Measurements from ENCODE around the gene OR9K2.
"Not testable (repeated sequence)": the region's sequence is repeated elsewhere in the genome, so short reads cannot be mapped to it uniquely, and the experiment has no call there.

OR9K2 gene

DNA sequence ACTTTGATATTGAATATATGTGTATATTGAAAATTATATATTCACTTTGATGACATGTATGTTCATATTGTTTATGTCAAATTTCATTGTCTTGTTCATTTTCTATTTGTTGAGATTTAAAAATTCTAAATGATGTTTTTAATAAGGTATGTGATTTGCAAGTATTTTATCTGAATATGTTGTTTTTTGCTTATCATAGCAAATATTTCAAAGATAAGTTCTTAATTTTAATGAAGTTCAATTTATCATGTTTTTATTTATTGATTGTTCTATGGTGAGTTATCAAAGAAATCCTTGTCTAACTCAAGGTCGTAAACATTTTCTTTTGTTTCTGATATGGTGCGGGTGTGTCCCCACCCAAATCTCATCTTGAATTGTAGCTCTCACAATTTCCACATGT, 45.2 kb downstream of the OR9K2 start:
- no peaks in the 10 kb centered on the region for H3K79me1 ChIP-seq (ENCODE audit: low read depth, low read length)
- H3K27me3 ChIP-seq (ENCODE audit: control insufficient read depth in 3 of 3, insufficient read depth in 3 of 3, low read depth in 1 of 3, low read length in 3 of 3) = no peaks in the 10 kb centered on the region
- no peak overlapping the region for H3K4ac ChIP-seq (ENCODE audit: low read length)
- no peak overlapping the region for H3K4me3 ChIP-seq (ENCODE audit: low read length in 2 of 2)
- no peaks in the 10 kb centered on the region for H3K4me1 ChIP-seq (ENCODE audit: control insufficient read depth in 2 of 2, insufficient read depth in 1 of 2, low read depth in 1 of 2, low read length in 2 of 2)
- no peak overlapping the region for H2AK5ac ChIP-seq (ENCODE audit: low read depth, low read length)
- no peak overlapping the region for H4K8ac ChIP-seq (ENCODE audit: low read depth, low read length)
- no peak overlapping the region for H2BK15ac ChIP-seq (ENCODE audit: low read length)
- no peak overlapping the region for H3K14ac ChIP-seq (ENCODE audit: low read length)
- H4K91ac ChIP-seq (ENCODE audit: low read depth, low read length, poor library complexity) = no peak overlapping the region
- no peak overlapping the region for H2AFZ ChIP-seq (ENCODE audit: low read length)
- H2BK12ac ChIP-seq (ENCODE audit: low read length) = no peak overlapping the region
- H3K9ac ChIP-seq (ENCODE audit: low read depth, low read length, poor library complexity) = no peak overlapping the region
- H3K27ac ChIP-seq (replicated peaks; ENCODE audit: low read length) = no peak overlapping the region
- DNase-seq (ENCODE audit: low spot score) = no peak
- H2BK120ac ChIP-seq (ENCODE audit: low read depth, low read length) = no peak overlapping the region
- H3K23ac ChIP-seq (ENCODE audit: low read depth, low read length, poor library complexity) = no peak overlapping the region
- no peak overlapping the region for H2BK5ac ChIP-seq (ENCODE audit: low read length)
- no CpG with 5 or more reads among the region's 2 CpGs for WGBS, 2 donors (ENCODE audit: extremely low coverage in 2 of 2, insufficient read length in 2 of 2, insufficient replicate concordance in 1 of 2)
- no peaks in the 10 kb centered on the region for H3K36me3 ChIP-seq (replicated peaks in 1 of 2; ENCODE audit: control insufficient read depth in 2 of 2, insufficient read depth in 2 of 2, low read length in 2 of 2)
- H3K18ac ChIP-seq (ENCODE audit: low read length) = no peak overlapping the region
- H3K4me2 ChIP-seq (ENCODE audit: insufficient read depth, low read length, poor library complexity, severe bottlenecking) = no peak overlapping the region
- H3K9me3 ChIP-seq (replicated peaks in 1 of 2; ENCODE audit: control insufficient read depth in 2 of 2, insufficient read depth in 1 of 2, low read depth in 1 of 2, low read length in 2 of 2) = no peaks in the 10 kb centered on the region

GRCh38 chr12:55171846-55172245, 45.6 kb downstream of the OR9K2 start:
- not testable (repeated sequence) for H2BK120ac ChIP-seq (ENCODE audit: low read depth, low read length); H4K8ac ChIP-seq (ENCODE audit: low read depth, low read length); H3K18ac ChIP-seq (ENCODE audit: low read length); H3K9me3 ChIP-seq (replicated peaks in 1 of 2; ENCODE audit: control insufficient read depth in 2 of 2, insufficient read depth in 1 of 2, low read depth in 1 of 2, low read length in 2 of 2); H3K4me1 ChIP-seq (ENCODE audit: control insufficient read depth in 2 of 2, insufficient read depth in 1 of 2, low read depth in 1 of 2, low read length in 2 of 2); H2AK5ac ChIP-seq (ENCODE audit: low read depth, low read length); H3K4me3 ChIP-seq (ENCODE audit: low read length in 2 of 2); H3K36me3 ChIP-seq (replicated peaks in 1 of 2; ENCODE audit: control insufficient read depth in 2 of 2, insufficient read depth in 2 of 2, low read length in 2 of 2); H2BK15ac ChIP-seq (ENCODE audit: low read length); H3K27ac ChIP-seq (replicated peaks; ENCODE audit: low read length); H2BK5ac ChIP-seq (ENCODE audit: low read length); H3K23ac ChIP-seq (ENCODE audit: low read depth, low read length, poor library complexity); H3K14ac ChIP-seq (ENCODE audit: low read length); H3K4me2 ChIP-seq (ENCODE audit: insufficient read depth, low read length, poor library complexity, severe bottlenecking); H3K27me3 ChIP-seq (ENCODE audit: control insufficient read depth in 3 of 3, insufficient read depth in 3 of 3, low read depth in 1 of 3, low read length in 3 of 3); H3K9ac ChIP-seq (ENCODE audit: low read depth, low read length, poor library complexity); H4K91ac ChIP-seq (ENCODE audit: low read depth, low read length, poor library complexity); DNase-seq (ENCODE audit: low spot score); H3K4ac ChIP-seq (ENCODE audit: low read length); H3K79me1 ChIP-seq (ENCODE audit: low read depth, low read length); H2AFZ ChIP-seq (ENCODE audit: low read length); H2BK12ac ChIP-seq (ENCODE audit: low read length)
- no CpG with 5 or more reads among the region's 2 CpGs for WGBS, 2 donors (ENCODE audit: extremely low coverage in 2 of 2, insufficient read length in 2 of 2, insufficient replicate concordance in 1 of 2)

DNA sequence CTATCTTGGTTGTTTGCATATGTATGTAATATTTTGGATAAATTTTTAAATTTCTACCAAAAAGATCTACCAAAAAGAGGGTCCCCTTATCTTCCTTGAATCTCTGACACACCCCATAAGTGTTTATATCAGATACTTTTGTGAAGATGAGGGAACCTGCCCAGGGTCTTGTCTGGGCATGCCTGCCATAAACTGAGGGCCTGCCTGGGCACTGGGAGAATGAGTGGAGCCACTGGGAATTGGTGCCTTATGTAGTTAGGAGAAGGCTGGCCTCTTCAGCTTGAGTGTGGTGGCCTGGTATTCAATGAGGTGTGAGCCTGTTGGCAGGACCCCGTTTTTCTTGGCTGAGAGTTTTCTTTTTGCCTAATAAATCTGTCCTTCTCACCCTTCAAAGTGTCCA, 46.5 kb downstream of the OR9K2 start:
- Histone ChIP-seq H4K91ac (ENCODE audit: low read depth, low read length, poor library complexity) (no peak overlapping the region), H3K27ac (replicated peaks; ENCODE audit: low read length) (no peak overlapping the region), H2BK5ac (ENCODE audit: low read length) (no peak overlapping the region), H3K9me3 (replicated peaks in 1 of 2; ENCODE audit: control insufficient read depth in 2 of 2, insufficient read depth in 1 of 2, low read depth in 1 of 2, low read length in 2 of 2) (no peaks in the 10 kb centered on the region), H3K4ac (ENCODE audit: low read length) (no peak overlapping the region), H2AK5ac (ENCODE audit: low read depth, low read length) (no peak overlapping the region), H3K9ac (ENCODE audit: low read depth, low read length, poor library complexity) (no peak overlapping the region), H3K18ac (ENCODE audit: low read length) (no peak overlapping the region), H2BK120ac (ENCODE audit: low read depth, low read length) (no peak overlapping the region), H4K8ac (ENCODE audit: low read depth, low read length) (no peak overlapping the region), H2AFZ (ENCODE audit: low read length) (peak overlapping the region; percentile 23), H3K36me3 (replicated peaks in 1 of 2; ENCODE audit: control insufficient read depth in 2 of 2, insufficient read depth in 2 of 2, low read length in 2 of 2) (no peaks in the 10 kb centered on the region), H3K23ac (ENCODE audit: low read depth, low read length, poor library complexity) (no peak overlapping the region), H2BK15ac (ENCODE audit: low read length) (no peak overlapping the region), H3K4me3 (ENCODE audit: low read length in 2 of 2) (no peak overlapping the region), H3K4me2 (ENCODE audit: insufficient read depth, low read length, poor library complexity, severe bottlenecking) (no peak overlapping the region), H3K27me3 (ENCODE audit: control insufficient read depth in 3 of 3, insufficient read depth in 3 of 3, low read depth in 1 of 3, low read length in 3 of 3) (no peaks in the 10 kb centered on the region), H3K79me1 (ENCODE audit: low read depth, low read length) (no peaks in the 10 kb centered on the region), H3K4me1 (ENCODE audit: control insufficient read depth in 2 of 2, insufficient read depth in 1 of 2, low read depth in 1 of 2, low read length in 2 of 2) (no peaks in the 10 kb centered on the region), H2BK12ac (ENCODE audit: low read length) (no peak overlapping the region), H3K14ac (ENCODE audit: low read length) (no peak overlapping the region)
- no peak for DNase-seq (ENCODE audit: low spot score)
- WGBS, 2 donors (ENCODE audit: extremely low coverage in 2 of 2, insufficient read length in 2 of 2, insufficient replicate concordance in 1 of 2) = no CpG with 5 or more reads among the region's 1 CpG

GRCh38 chr12:55173456-55173855, 47.2 kb downstream of the OR9K2 start:
- Histone ChIP-seq H3K18ac (ENCODE audit: low read length) (no peak overlapping the region), H3K4ac (ENCODE audit: low read length) (no peak overlapping the region), H3K27ac (replicated peaks; ENCODE audit: low read length) (no peak overlapping the region), H3K4me3 (ENCODE audit: low read length in 2 of 2) (no peak overlapping the region), H2BK120ac (ENCODE audit: low read depth, low read length) (no peak overlapping the region), H2BK5ac (ENCODE audit: low read length) (no peak overlapping the region), H3K27me3 (ENCODE audit: control insufficient read depth in 3 of 3, insufficient read depth in 3 of 3, low read depth in 1 of 3, low read length in 3 of 3) (no peaks in the 10 kb centered on the region), H3K9ac (ENCODE audit: low read depth, low read length, poor library complexity) (no peak overlapping the region), H3K23ac (ENCODE audit: low read depth, low read length, poor library complexity) (no peak overlapping the region), H3K36me3 (replicated peaks in 1 of 2; ENCODE audit: control insufficient read depth in 2 of 2, insufficient read depth in 2 of 2, low read length in 2 of 2) (no peaks in the 10 kb centered on the region), H4K91ac (ENCODE audit: low read depth, low read length, poor library complexity) (no peak overlapping the region), H2AFZ (ENCODE audit: low read length) (no peak overlapping the region), H3K4me1 (ENCODE audit: control insufficient read depth in 2 of 2, insufficient read depth in 1 of 2, low read depth in 1 of 2, low read length in 2 of 2) (no peaks in the 10 kb centered on the region), H2BK12ac (ENCODE audit: low read length) (no peak overlapping the region), H3K14ac (ENCODE audit: low read length) (no peak overlapping the region), H3K4me2 (ENCODE audit: insufficient read depth, low read length, poor library complexity, severe bottlenecking) (no peak overlapping the region), H2AK5ac (ENCODE audit: low read depth, low read length) (no peak overlapping the region), H4K8ac (ENCODE audit: low read depth, low read length) (no peak overlapping the region), H3K9me3 (replicated peaks in 1 of 2; ENCODE audit: control insufficient read depth in 2 of 2, insufficient read depth in 1 of 2, low read depth in 1 of 2, low read length in 2 of 2) (no peaks in the 10 kb centered on the region), H3K79me1 (ENCODE audit: low read depth, low read length) (no peaks in the 10 kb centered on the region), H2BK15ac (ENCODE audit: low read length) (no peak overlapping the region)
- no CpG with 5 or more reads among the region's 2 CpGs for WGBS, 2 donors (ENCODE audit: extremely low coverage in 2 of 2, insufficient read length in 2 of 2, insufficient replicate concordance in 1 of 2)
- no peak for DNase-seq (ENCODE audit: low spot score)
